ENCODE results near the gene KCNJ5. TPM values are rescaled to one million over a fixed set of nuclear protein-coding genes. Genes with fewer than 3 reads are reported as not detected.

KCNJ5 gene
- total and polyA plus RNA-seq, 12 donors, result 37.1 to 299 (median 80.4) TPM

DNA sequence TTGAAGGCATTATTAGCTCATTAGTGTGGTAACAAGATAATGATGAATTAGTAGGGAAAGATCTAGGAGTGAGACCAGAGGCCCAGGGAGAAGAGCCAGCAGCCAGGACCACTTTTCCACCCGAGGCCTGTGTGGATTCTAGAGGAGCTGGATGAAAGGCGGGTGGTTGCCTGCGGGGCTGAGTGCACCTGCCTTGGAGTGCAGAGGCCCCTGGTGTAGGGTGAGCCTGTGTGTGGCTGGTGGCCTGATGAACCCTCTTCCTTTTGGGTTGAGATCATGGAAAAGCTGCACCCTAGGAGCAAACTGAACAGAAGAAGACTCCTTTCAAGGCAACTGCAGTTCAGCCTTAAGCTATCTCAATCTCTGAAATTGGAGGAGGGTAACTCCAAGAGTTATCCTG, 57.4 kb downstream of the KCNJ5 start:
- intact Hi-C loops (cut with DNase I), result no loop called here
- DNase-seq, result peak in 2 of 7 donors; percentile 16 to 65
- no peak overlapping the region for H3K27ac ChIP-seq
- H3K36me3 ChIP-seq (replicated peaks in 1 of 2), result no peaks in the 10 kb centered on the region
- H3K4me1 ChIP-seq (replicated peaks in 1 of 2), result no peaks in the 10 kb centered on the region
- no peaks in the 10 kb centered on the region for H3K9me3 ChIP-seq (replicated peaks in 1 of 3)
- TF ChIP-seq POLR2A (IDR thresholded peaks at IDR 0.05), result no peak
- TF ChIP-seq, protein P1, sequence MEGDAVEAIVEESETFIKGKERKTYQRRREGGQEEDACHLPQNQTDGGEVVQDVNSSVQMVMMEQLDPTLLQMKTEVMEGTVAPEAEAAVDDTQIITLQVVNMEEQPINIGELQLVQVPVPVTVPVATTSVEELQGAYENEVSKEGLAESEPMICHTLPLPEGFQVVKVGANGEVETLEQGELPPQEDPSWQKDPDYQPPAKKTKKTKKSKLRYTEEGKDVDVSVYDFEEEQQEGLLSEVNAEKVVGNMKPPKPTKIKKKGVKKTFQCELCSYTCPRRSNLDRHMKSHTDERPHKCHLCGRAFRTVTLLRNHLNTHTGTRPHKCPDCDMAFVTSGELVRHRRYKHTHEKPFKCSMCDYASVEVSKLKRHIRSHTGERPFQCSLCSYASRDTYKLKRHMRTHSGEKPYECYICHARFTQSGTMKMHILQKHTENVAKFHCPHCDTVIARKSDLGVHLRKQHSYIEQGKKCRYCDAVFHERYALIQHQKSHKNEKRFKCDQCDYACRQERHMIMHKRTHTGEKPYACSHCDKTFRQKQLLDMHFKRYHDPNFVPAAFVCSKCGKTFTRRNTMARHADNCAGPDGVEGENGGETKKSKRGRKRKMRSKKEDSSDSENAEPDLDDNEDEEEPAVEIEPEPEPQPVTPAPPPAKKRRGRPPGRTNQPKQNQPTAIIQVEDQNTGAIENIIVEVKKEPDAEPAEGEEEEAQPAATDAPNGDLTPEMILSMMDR (IDR thresholded peaks at IDR 0.05), result peak in 2 of 6 experiments; percentile 28 to 29
- WGBS, 4 donors, result 61 to 80% (median 71%) methylated on average over 3 of the region's 3 CpGs
- no peak overlapping the region for H3K4me3 ChIP-seq
- H3K27me3 ChIP-seq, result no peaks in the 10 kb centered on the region

DNA sequence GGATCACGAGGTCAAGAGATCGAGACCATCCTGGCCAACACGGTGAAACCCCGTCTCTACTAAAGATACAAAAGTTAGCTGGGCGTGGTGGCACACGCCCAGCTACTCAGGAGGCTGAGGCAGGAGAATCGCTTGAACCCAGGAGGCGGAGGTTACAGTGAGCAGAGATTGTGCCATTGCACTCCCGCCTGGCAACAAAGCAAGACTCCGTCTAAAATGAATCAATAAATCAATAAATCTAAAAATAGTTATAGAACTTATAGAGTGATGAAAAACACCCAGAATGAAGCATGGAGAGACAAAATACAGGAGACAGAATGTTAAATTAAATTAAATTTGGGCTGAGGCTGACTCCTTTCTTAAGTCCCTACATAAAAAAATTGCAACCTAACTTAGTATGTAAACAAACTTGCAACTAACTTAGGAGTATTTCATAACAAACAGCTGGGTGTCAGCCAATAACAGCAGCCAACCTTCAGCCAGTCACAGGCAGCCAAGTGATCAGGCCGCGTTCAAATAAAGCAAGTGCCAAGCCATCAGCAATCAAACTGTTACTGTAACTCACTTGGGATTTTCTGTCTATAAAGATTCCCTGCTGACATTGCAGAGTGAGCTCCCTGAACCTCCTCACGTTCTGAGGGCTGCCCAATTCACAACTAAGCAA, 58.8 kb downstream of the KCNJ5 start:
- TF ChIP-seq POLR2A (IDR thresholded peaks at IDR 0.05), result no peak
- TF ChIP-seq, protein P1 (IDR thresholded peaks at IDR 0.05), result no peak
- no peaks in the 10 kb centered on the region for H3K9me3 ChIP-seq (replicated peaks in 1 of 3)
- no peaks in the 10 kb centered on the region for H3K4me1 ChIP-seq (replicated peaks in 1 of 2)
- H3K4me3 ChIP-seq, result no peak overlapping the region
- no peak overlapping the region for H3K27ac ChIP-seq
- WGBS, 4 donors, result 68 to 73% (median 71%) methylated on average over 12 to 13 of the region's 13 CpGs
- no peaks in the 10 kb centered on the region for H3K36me3 ChIP-seq (replicated peaks in 1 of 2)
- no peaks in the 10 kb centered on the region for H3K27me3 ChIP-seq
- peak in 1 of 7 donors; percentile 22 for DNase-seq
- intact Hi-C loops (cut with DNase I), result loop anchor here in 1 of 2 donors (10.0 kb wide), 1 partner anchor 385 kb away; no protein-coding TSS in a partner anchor

DNA sequence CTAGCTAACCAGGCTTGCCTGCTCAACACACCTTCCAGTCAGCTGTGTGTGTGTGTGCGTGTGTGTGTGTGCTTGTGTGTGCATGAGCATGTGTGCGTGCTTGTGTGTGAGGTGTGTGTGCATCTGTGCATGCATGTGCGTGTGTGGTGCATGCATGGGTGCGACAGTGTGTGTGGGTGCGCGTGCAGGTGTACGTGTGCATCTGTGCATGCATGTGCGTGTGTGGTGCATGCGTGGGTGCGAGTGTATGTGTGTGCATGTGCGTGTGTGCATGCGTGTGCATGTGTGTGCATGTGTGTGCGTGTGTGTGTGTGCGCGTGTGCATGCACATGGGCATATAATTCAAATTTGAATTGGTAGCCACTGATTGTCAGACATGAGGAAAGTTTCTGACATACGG, 62.0 kb downstream of the KCNJ5 start:
- Histone ChIP-seq H3K36me3 (replicated peaks in 1 of 2) (no peaks in the 10 kb centered on the region), H3K27me3 (no peaks in the 10 kb centered on the region), H3K9me3 (replicated peaks in 1 of 3) (no peaks in the 10 kb centered on the region), H3K4me1 (replicated peaks in 1 of 2) (no peaks in the 10 kb centered on the region), H3K27ac (no peak overlapping the region), H3K4me3 (no peak overlapping the region)
- DNase-seq, result no peak
- TF ChIP-seq, protein P1 (IDR thresholded peaks at IDR 0.05), result no peak
- no peak for TF ChIP-seq POLR2A (IDR thresholded peaks at IDR 0.05)
- intact Hi-C loops (cut with DNase I), result loop anchor here in 1 of 2 donors (10.0 kb wide), 1 partner anchor 382 kb away; no protein-coding TSS in a partner anchor
- WGBS, 4 donors, result 87 to 94% (median 90%) methylated on average over 16 of the region's 16 CpGs

GRCh38 chr11:128955636-128956035, 64.5 kb downstream of the KCNJ5 start:
- H3K9me3 ChIP-seq (replicated peaks in 1 of 3), result no peaks in the 10 kb centered on the region
- no peak overlapping the region for H3K4me3 ChIP-seq
- WGBS, 4 donors, result 44 to 65% (median 63%) methylated on average over 3 of the region's 3 CpGs
- TF ChIP-seq, protein P1 (IDR thresholded peaks at IDR 0.05), result no peak
- no peak for TF ChIP-seq POLR2A (IDR thresholded peaks at IDR 0.05)
- no peak for DNase-seq
- no peak overlapping the region for H3K27ac ChIP-seq
- no peaks in the 10 kb centered on the region for H3K4me1 ChIP-seq (replicated peaks in 1 of 2)
- no peaks in the 10 kb centered on the region for H3K27me3 ChIP-seq
- H3K36me3 ChIP-seq (replicated peaks in 1 of 2), result no peaks in the 10 kb centered on the region
- intact Hi-C loops (cut with DNase I), result loop anchor here (2.0 to 10.0 kb wide), 4 partner anchors 65 to 379 kb away; partner anchors contain the start of gene KCNJ5 (in 1 of the 2)
